Pons (tissue), 1 donor: ENCODE data around the gene BAD.

Source experiments
- DNase-seq: peaks from one replicate; pipeline ENCODE4 v3.0.0-alpha.2; 2016; ENCODE audit warnings: low spot score

Gene BAD

GRCh38 chr11:64244107-64244506, 40.4 kb downstream of the BAD start:
- no peak for DNase-seq

- DNase-seq: no peak
Observed at GRCh38 chr11:64243236-64243854, 41.1 kb downstream of the BAD start.

GRCh38 chr11:64241491-64242374, 42.7 kb downstream of the BAD start:
- no peak for DNase-seq

GRCh38 chr11:64241241-64241490, 43.3 kb downstream of the BAD start:
- peak; percentile 99 for DNase-seq

- peak; percentile 96 for DNase-seq
Observed at GRCh38 chr11:64240435-64241240, 43.8 kb downstream of the BAD start, which contains the start of gene FKBP2. TSS of gene FKBP2 (plus strand) at chr11:64241095. CDS start at chr11:64242388, 1,293 bp downstream.

- peak; percentile 82 for DNase-seq
Observed at GRCh38 chr11:64239662-64240434, 44.6 kb downstream of the BAD start.

- no peak for DNase-seq
Observed at GRCh38 chr11:64238999-64239398, 45.5 kb downstream of the BAD start.

- DNase-seq: no peak
Observed at GRCh38 chr11:64238076-64238475, 46.4 kb downstream of the BAD start.

GRCh38 chr11:64237484-64237951, 46.9 kb downstream of the BAD start:
- DNase-seq: no peak

GRCh38 chr11:64235437-64236161, 48.9 kb downstream of the BAD start:
- DNase-seq: no peak

GRCh38 chr11:64234647-64235379, 49.7 kb downstream of the BAD start:
- DNase-seq: no peak

GRCh38 chr11:64233913-64234586, 50.4 kb downstream of the BAD start, which contains the start of gene VEGFB:
TSS of gene VEGFB (plus strand) at chr11:64234584. CDS start at chr11:64234834, 250 bp downstream.
- no peak for DNase-seq

GRCh38 chr11:64232967-64233315, 51.5 kb downstream of the BAD start:
- DNase-seq: no peak

GRCh38 chr11:64232182-64232966, 52.1 kb downstream of the BAD start:
- no peak for DNase-seq

- DNase-seq: no peak
Observed at GRCh38 chr11:64231546-64231945, 52.9 kb downstream of the BAD start.

GRCh38 chr11:64230985-64231365, 53.5 kb downstream of the BAD start:
- peak; percentile 30 for DNase-seq

GRCh38 chr11:64230171-64230984, 54.1 kb downstream of the BAD start, which contains the start of gene DNAJC4:
TSS of gene DNAJC4 (plus strand) at chr11:64230548. CDS start at chr11:64230855, 307 bp downstream.
- peak; percentile 92 for DNase-seq

- DNase-seq: peak; percentile 4
Observed at GRCh38 chr11:64229744-64230170, 54.7 kb downstream of the BAD start.
